Lower lobe of right lung (tissue), 2 donors: Measurements from ENCODE around the gene CCDC179. TPM values are rescaled to one million over a fixed set of nuclear protein-coding genes. Genes with fewer than 3 reads are reported as not detected.

Experiments
- ATAC-seq, 2 donors: fragments of 200-7000 bp; cut with Tn5 transposase; one replicate each; pipeline ENCODE4 v1.9.1; 2020 to 2022; ENCODE audit warnings: mild to moderate bottlenecking in 2 of 2, moderate library complexity in 2 of 2
- DNase-seq: peaks from one replicate; pipeline ENCODE4 v3.0.0-alpha.2; 2020
- H3K27ac ChIP-seq: fragments of 200-600 bp; one replicate; pipeline ENCODE4 v1.8.0; 2022
- H3K27me3 ChIP-seq: fragments of 200-600 bp; one replicate; pipeline ENCODE4 v1.8.0; 2022; ENCODE audit warnings: low read depth
- H3K36me3 ChIP-seq: fragments of 200-600 bp; one replicate; pipeline ENCODE4 v1.8.0; 2022; ENCODE audit warnings: mild to moderate bottlenecking
- H3K4me1 ChIP-seq: fragments of 200-600 bp; one replicate; pipeline ENCODE4 v1.8.0; 2022
- H3K4me3 ChIP-seq: fragments of 200-600 bp; one replicate; pipeline ENCODE4 v1.8.0; 2022; ENCODE audit warnings: mild to moderate bottlenecking
- H3K9me3 ChIP-seq: fragments of 200-600 bp; one replicate; pipeline ENCODE4 v1.8.0; 2022
- intact Hi-C: fragments of 100-400 bp; cut with DNase I; formaldehyde crosslinking; loops from one replicate; pipeline ENCODE4 v1.11.0; 2022
- total RNA-seq: library from RNA; stranded (reverse); fragmentation: NEBNext Ultra II Directional; extraction: Animal tissue kit (Norgen Biotek cat#: 25700); gene quantifications from one replicate; pipeline ENCODE4 v1.2.1, GENCODE V29; 2021
- TF ChIP-seq, protein P1 (sequence below): fragments of 200-600 bp; IDR thresholded peaks from one replicate; pipeline ENCODE4 v1.8.0; 2022; ENCODE audit warnings: antibody characterized with exemption, mild to moderate bottlenecking
- donor health status: DM: no; HTN: yes; CAD: no; lungs with severe emphysema.

Gene CCDC179
- total RNA-seq, 1 donor from 2014 or later: not detected

GRCh38 chr11:22875869-22876473 is 15.7 kb upstream of the CCDC179 start:
- no peaks in the 10 kb centered on the region for H3K27me3 ChIP-seq
- no peak overlapping the region for H3K4me3 ChIP-seq
- no peak for DNase-seq
- ATAC-seq: peak; percentile 65 to 89
- no peaks in the 10 kb centered on the region for H3K36me3 ChIP-seq
- H3K4me1 ChIP-seq: no peaks in the 10 kb centered on the region
- TF ChIP-seq, protein P1, sequence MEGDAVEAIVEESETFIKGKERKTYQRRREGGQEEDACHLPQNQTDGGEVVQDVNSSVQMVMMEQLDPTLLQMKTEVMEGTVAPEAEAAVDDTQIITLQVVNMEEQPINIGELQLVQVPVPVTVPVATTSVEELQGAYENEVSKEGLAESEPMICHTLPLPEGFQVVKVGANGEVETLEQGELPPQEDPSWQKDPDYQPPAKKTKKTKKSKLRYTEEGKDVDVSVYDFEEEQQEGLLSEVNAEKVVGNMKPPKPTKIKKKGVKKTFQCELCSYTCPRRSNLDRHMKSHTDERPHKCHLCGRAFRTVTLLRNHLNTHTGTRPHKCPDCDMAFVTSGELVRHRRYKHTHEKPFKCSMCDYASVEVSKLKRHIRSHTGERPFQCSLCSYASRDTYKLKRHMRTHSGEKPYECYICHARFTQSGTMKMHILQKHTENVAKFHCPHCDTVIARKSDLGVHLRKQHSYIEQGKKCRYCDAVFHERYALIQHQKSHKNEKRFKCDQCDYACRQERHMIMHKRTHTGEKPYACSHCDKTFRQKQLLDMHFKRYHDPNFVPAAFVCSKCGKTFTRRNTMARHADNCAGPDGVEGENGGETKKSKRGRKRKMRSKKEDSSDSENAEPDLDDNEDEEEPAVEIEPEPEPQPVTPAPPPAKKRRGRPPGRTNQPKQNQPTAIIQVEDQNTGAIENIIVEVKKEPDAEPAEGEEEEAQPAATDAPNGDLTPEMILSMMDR: peak; percentile 74
- H3K9me3 ChIP-seq: no peaks in the 10 kb centered on the region
- H3K27ac ChIP-seq: no peak overlapping the region
- intact Hi-C loops: no loop called here

GRCh38 chr11:22869325-22869724 is 9.1 kb upstream of the CCDC179 start:
- Histone ChIP-seq H3K4me3 (no peak overlapping the region), H3K27ac (no peak overlapping the region), H3K27me3 (no peaks in the 10 kb centered on the region), H3K36me3 (no peaks in the 10 kb centered on the region), H3K4me1 (no peaks in the 10 kb centered on the region), H3K9me3 (no peaks in the 10 kb centered on the region)
- TF ChIP-seq, protein P1: no peak
- DNase-seq: no peak
- no peak for ATAC-seq
- intact Hi-C loops: no loop called here

DNA sequence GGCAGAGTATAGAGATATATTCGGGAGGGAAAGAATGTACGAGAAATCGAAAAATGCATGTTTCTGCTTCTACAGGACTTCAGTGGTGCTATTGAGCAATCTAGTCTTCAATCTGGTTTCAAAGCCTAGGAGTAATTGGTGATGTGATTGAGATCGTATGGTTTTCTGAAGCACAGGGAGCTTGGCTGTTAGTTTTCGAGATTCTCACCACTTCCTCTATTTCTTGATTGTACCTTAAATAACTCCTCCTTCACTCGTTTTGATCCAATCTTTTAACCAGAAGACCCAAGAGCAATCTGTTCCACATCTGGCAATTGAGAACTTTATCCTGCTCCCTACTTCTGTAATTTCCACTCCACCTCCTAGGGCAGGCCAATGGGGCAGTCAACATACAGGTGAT is 518 bp downstream of the CCDC179 start:
- H3K27me3 ChIP-seq: no peaks in the 10 kb centered on the region
- no peak overlapping the region for H3K27ac ChIP-seq
- TF ChIP-seq, protein P1: no peak
- no peaks in the 10 kb centered on the region for H3K36me3 ChIP-seq
- ATAC-seq: no peak
- no peak overlapping the region for H3K4me3 ChIP-seq
- intact Hi-C loops: no loop called here
- H3K4me1 ChIP-seq: no peaks in the 10 kb centered on the region
- H3K9me3 ChIP-seq: no peaks in the 10 kb centered on the region
- no peak for DNase-seq

DNA sequence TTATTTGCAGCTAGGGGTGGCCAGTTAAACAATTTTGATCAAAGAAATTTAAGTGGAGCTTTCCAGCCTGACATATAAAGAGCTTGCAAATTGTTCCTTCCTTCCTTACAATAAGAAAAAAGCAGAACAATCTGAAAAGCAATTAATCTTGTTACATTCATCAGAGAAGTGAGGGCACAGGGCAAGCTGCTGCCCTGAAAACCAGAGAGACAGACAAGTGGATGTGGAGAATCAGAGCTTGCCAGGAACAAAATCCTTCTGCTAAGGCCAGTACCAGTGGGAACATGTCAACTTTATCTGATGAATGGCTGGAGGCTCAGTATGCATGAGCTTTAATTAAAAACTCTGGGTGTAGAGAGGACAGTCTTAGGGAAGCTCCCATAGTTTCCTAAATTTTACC is 8.8 kb downstream of the CCDC179 start:
- no peak overlapping the region for H3K4me3 ChIP-seq
- no peak overlapping the region for H3K27ac ChIP-seq
- intact Hi-C loops: no loop called here
- H3K9me3 ChIP-seq: no peaks in the 10 kb centered on the region
- no peaks in the 10 kb centered on the region for H3K4me1 ChIP-seq
- H3K36me3 ChIP-seq: no peaks in the 10 kb centered on the region
- DNase-seq (no peak), ATAC-seq (no peak)
- H3K27me3 ChIP-seq: no peaks in the 10 kb centered on the region
- TF ChIP-seq, protein P1: no peak

- H3K27me3 ChIP-seq: no peaks in the 10 kb centered on the region
- H3K27ac ChIP-seq: no peak overlapping the region
- H3K4me3 ChIP-seq: no peak overlapping the region
- TF ChIP-seq, protein P1: no peak
- DNase-seq (no peak), ATAC-seq (no peak)
- intact Hi-C loops: no loop called here
- H3K9me3 ChIP-seq: no peaks in the 10 kb centered on the region
- H3K4me1 ChIP-seq: no peaks in the 10 kb centered on the region
- no peaks in the 10 kb centered on the region for H3K36me3 ChIP-seq
Observed at GRCh38 chr11:22846726-22847125, 13.5 kb downstream of the CCDC179 start.
